Tibial artery (tissue), 4 donors: ENCODE results near the gene DISC1.

Experiments
- DNase-seq, 2 donors: peaks; one replicate each; pipeline ENCODE4 v3.0.0-alpha.2; 2019
- H3K27ac ChIP-seq, 2 donors: fragments of 200-600 bp; sonication (generic) in 1 of 2; 1 replicate in 1 of 2; 2 replicates in 1 of 2; pipeline ENCODE4 v1.5.1; 2018 to 2019; ENCODE audit warnings: mild to moderate bottlenecking in 1 of 2
- H3K27me3 ChIP-seq, 2 donors: fragments of 200-600 bp; sonication (generic) in 1 of 2; one replicate each; pipeline versions ENCODE4 v1.5.1 to v1.6.0; 2016 to 2019
- H3K36me3 ChIP-seq, 3 donors: fragments of 200-600 bp; sonication (generic) in 2 of 3; one replicate each; pipeline ENCODE4 v1.5.1; 2016 to 2019; ENCODE audit warnings: mild to moderate bottlenecking in 2 of 3
- H3K4me1 ChIP-seq, 4 donors: fragments of 200-600 bp; sonication (generic) in 2 of 4; 1 replicate in 3 of 4; 2 replicates in 1 of 4; pipeline ENCODE4 v1.5.1; 2016 to 2019
- H3K4me3 ChIP-seq, 2 donors: fragments of 200-600 bp; sonication (generic) in 1 of 2; 1 replicate in 1 of 2; 2 replicates in 1 of 2; pipeline ENCODE4 v1.5.1; 2018 to 2019; ENCODE audit warnings: mild to moderate bottlenecking in 2 of 2
- H3K9me3 ChIP-seq, 3 donors: fragments of 200-600 bp; sonication (generic) in 1 of 3; one replicate each; pipeline ENCODE4 v1.5.1; 2016 to 2019
- CTCF ChIP-seq, 2 experiments: fragments of 200-600 bp in 1 of 2; fragments of 450-650 bp in 1 of 2; IDR thresholded peaks; one replicate each; pipeline ENCODE4 v1.5.1; 2017 to 2019; ENCODE audit warnings: antibody characterized with exemption in 2 of 2, mild to moderate bottlenecking in 1 of 2, moderate library complexity in 1 of 2
- intact Hi-C: fragments of 100-400 bp; cut with DNase I; formaldehyde crosslinking; loops from one replicate; pipeline ENCODE4 v1.15.0; 2023; ENCODE audit warnings: low total_unique reads

DISC1 gene

GRCh38 chr1:231714440-231714839, 87.8 kb downstream of the DISC1 start:
- no peak for TF ChIP-seq CTCF (IDR thresholded peaks at IDR 0.05)
- Histone ChIP-seq H3K36me3 (no peaks in the 10 kb centered on the region), H3K4me3 (no peak overlapping the region), H3K9me3 (no peaks in the 10 kb centered on the region), H3K27ac (no peak overlapping the region), H3K27me3 (no peaks in the 10 kb centered on the region), H3K4me1 (no peaks in the 10 kb centered on the region)
- no peak for DNase-seq
- intact Hi-C loops, result no loop called here

- Histone ChIP-seq H3K27me3 (no peaks in the 10 kb centered on the region), H3K4me3 (no peak overlapping the region), H3K27ac (no peak overlapping the region), H3K9me3 (no peaks in the 10 kb centered on the region), H3K4me1 (no peaks in the 10 kb centered on the region), H3K36me3 (no peaks in the 10 kb centered on the region)
- intact Hi-C loops, result no loop called here
- DNase-seq, result no peak
- TF ChIP-seq CTCF (IDR thresholded peaks at IDR 0.05), result no peak
These were observed 89.5 kb downstream of the DISC1 start for GRCh38 chr1:231715816-231716722.

- TF ChIP-seq CTCF (IDR thresholded peaks at IDR 0.05), result no peak
- Histone ChIP-seq H3K27ac (no peak overlapping the region), H3K36me3 (no peaks in the 10 kb centered on the region), H3K4me3 (no peak overlapping the region), H3K9me3 (no peaks in the 10 kb centered on the region), H3K27me3 (no peaks in the 10 kb centered on the region), H3K4me1 (no peaks in the 10 kb centered on the region)
- intact Hi-C loops, result no loop called here
- DNase-seq, result no peak
These were observed 90.3 kb downstream of the DISC1 start for GRCh38 chr1:231716879-231717278.

GRCh38 chr1:231719485-231720183, 93.0 kb downstream of the DISC1 start:
- no peak for TF ChIP-seq CTCF (IDR thresholded peaks at IDR 0.05)
- Histone ChIP-seq H3K27me3 (no peaks in the 10 kb centered on the region), H3K27ac (no peak overlapping the region), H3K4me1 (no peaks in the 10 kb centered on the region), H3K36me3 (no peaks in the 10 kb centered on the region), H3K4me3 (no peak overlapping the region), H3K9me3 (no peaks in the 10 kb centered on the region)
- intact Hi-C loops, result no loop called here
- no peak for DNase-seq

GRCh38 chr1:231720652-231721325, 94.2 kb downstream of the DISC1 start:
- Histone ChIP-seq H3K36me3 (no peaks in the 10 kb centered on the region), H3K27me3 (no peaks in the 10 kb centered on the region), H3K4me3 (no peak overlapping the region), H3K4me1 (no peaks in the 10 kb centered on the region), H3K27ac (no peak overlapping the region), H3K9me3 (no peaks in the 10 kb centered on the region)
- no peak for TF ChIP-seq CTCF (IDR thresholded peaks at IDR 0.05)
- intact Hi-C loops, result no loop called here
- DNase-seq, result no peak
